NCI-H69 (cell line): ENCODE results near the gene MTG1.
A peak's percentile ranks its signal among the peaks of the same experiment; 100 is the strongest.
"Not testable (repeated sequence)": the region's sequence is repeated elsewhere in the genome, so short reads cannot be mapped to it uniquely, and the experiment has no call there.

ENCODE experiments used
- DNase-seq: peaks from one replicate; lab custom pipeline; 2025; lab: John Stamatoyannopoulos, UW

The MTG1 gene

DNA sequence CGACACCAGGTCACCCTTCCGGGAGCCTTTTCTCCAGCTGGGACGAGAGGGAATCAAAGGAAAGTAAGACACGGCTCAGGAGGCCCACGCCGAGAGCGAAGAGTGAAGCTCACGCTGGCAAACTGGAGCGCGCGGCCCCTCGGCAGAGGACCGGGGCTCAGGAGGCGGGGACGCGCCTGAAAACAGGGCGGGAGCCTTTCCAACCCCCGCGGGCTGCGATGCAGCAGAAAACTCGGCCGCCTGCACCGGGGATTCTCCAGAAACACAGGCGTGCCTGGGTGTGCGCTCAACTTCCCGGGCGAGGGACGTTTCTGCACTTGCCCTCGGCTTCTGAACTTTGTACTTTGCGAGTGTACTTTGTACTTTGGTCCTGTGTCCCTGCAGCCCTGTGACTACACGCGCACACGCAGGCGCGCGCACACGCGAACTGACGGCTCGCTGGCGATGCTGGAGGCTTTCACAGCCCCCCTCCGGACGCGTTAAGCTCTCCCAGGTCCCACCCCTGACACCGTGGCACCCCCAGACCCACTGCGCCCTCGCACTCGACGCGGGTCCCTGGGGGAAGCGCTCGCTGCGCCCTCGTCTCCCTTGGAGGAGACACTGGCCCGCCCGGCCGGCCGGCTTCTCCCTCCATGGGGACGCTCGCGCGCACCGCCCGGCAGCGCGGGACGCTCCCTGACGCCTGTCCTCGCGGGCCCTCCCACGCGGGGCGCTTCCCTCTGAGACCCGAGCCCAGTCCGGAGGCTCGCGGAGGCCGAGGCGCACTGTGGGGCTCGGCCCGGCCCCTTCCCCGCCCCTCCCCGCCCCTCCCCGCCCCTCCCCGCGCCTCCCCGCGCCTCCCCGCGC lies 15.5 kb upstream of the MTG1 start:
- peak; percentile 46 for DNase-seq

DNA sequence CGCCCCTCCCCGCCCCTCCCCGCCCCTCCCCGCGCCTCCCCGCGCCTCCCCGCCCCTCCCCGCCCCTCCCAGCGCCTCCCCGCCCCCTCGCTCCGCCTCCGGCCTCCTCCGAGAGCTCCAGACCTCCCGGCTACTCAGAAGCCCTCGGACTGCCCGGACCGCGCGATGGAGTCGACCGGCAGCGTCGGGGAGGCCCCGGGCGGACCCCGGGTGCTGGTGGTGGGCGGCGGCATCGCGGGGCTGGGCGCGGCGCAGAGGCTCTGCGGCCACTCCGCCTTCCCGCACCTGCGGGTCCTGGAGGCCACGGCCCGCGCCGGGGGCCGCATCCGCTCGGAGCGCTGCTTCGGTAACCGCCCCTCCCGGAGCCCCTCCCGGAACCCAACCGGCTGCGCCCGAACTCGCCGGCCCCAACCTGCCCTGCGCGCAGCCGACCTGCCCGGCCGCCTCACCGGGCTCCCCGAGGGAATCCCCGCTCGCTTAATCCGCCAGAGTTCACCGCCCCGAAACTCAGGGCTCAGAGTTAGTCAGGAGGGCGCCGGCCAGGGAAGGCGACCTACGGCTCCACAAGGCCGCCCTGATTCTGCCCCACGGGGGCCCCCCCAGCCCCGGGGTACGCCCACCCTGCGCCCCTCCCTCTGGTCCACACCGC lies 14.7 kb upstream of the MTG1 start, which contains the start of gene PAOX:
Gene PAOX (plus strand): TSS at position 111 of the 649 bp plus-strand sequence. CDS start 55 bp downstream, at position 166.
- DNase-seq, result peak; percentile 61

DNA sequence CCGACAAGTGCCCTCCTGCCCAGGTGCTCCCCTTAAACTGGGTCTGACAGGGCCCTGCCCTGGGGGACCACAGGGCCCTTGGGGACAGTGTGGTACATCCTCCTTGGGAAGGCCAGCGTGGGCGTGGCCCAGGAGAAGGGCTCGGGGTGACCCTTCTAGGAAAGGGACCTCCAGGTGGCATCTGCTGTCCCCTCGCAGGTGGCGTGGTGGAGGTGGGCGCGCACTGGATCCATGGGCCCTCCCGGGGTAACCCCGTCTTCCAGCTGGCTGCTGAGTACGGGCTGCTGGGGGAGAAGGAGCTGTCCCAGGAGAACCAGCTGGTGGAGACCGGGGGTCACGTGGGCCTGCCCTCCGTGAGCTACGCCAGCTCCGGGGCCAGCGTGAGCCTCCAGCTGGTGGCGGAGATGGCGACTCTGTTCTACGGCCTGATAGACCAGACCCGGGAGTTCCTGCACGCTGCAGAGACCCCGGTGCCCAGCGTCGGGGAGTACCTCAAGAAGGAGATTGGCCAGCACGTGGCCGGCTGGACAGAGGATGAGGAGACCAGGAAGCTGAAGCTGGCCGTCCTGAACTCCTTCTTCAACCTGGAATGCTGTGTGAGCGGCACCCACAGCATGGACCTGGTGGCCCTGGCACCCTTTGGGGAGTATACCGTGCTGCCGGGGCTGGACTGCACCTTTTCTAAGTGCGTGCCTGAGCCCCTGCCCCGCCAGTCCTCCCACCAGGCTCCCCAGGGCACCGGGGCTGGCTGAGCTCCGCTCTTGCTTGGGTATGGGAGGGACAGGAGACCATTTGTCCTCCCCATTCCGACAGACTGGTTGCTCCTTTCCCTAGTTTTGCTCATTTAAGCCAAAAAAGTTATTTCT lies 13.9 kb upstream of the MTG1 start:
- DNase-seq, result no peak

DNA sequence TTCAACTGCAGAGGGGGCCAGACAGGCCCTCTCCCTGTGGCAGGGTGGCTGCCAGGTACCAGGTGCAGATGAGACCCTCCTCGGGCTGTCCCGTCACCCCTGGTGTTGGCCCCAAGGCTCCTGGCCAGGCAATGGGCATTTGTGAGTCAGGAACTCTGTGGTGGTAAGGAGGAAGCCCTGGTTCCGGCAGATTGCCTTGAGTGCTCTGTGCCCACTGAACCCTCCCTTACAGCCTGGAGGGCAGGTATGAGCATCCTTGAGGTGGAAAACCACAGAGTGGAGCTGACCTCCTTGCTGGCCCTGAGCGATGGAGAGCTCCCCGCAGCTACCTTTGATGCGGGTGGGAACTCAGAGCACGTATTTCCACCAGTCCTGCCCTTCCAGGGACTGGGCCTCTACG lies 12.9 kb upstream of the MTG1 start:
- no peak for DNase-seq

DNA sequence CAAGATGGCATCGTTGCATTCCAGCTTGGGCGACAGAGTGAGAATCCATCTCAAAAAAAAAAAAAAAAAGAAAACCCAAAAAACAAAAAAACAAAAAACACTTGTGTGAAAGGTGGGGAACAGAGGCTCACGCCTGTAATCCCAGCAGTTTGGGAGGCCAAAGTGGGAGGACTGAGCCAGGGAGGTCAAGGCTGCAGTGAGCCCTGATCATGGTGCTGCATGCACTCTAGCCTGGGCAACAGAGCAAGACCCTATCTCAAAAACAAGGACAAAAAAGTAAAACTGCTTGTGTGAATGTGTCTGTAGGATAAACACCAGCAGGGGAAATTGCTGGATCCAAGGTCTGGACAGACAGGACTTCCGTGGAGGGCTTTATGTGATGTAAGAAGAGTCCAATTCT lies 10.4 kb upstream of the MTG1 start:
- no peak for DNase-seq

DNA sequence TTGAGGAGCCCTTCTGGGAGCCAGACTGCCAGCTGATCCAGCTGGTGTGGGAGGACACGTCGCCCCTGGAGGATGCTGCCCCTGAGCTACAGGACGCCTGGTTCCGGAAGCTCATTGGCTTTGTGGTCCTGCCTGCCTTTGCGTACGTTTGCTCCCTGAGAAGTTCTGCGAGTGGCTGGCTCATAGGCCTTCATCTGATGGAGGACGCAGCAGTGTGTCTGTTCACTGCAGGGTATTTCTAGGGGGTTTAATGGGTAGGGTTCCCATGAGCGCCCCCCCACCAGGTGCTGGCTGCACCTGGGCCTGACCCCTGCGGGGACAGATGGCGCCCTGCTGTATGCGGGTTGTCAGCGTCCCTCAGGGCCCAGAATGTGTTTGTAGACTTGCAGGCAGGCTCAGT lies 9.9 kb upstream of the MTG1 start:
- no peak for DNase-seq

DNA sequence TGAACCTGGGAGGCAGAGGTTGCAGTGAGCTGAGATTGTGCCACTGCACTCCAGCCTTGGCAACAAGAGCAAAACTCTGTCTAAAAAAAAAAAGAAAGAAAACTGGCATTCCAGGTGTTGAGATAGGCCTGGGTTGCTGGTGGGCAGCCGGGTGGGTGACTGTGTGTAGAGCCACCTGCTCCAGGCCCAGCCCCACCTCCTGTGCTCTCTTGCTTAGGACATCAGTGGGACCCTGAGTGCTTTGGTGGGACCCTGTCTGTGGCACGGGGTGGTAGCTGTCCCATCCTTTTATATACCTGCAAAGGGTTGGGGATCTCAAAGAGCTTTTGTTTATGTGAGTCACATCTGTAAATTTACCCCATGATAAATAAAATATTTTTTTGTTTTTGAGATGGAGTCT lies 8.7 kb upstream of the MTG1 start:
- no peak for DNase-seq

DNA sequence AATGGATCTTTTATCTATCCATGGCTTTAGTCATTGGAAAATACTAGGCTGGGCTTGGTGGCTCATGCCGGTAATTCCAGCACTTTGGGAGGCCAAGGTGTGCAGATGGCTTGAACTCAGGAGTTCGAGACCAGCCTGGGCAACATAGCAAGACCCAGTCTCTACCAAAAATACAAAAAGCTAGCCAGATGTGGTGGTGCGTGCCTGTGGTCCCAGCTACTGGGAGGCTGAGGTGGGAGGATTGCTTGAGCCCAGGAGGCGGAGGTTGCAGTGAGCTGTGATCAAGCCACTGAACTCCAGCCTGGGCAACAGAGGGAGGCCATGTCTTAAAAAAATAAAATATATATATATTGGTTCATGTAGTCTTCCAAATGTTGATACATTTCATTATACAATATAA lies 7.0 kb upstream of the MTG1 start:
- not testable (repeated sequence) for DNase-seq

DNA sequence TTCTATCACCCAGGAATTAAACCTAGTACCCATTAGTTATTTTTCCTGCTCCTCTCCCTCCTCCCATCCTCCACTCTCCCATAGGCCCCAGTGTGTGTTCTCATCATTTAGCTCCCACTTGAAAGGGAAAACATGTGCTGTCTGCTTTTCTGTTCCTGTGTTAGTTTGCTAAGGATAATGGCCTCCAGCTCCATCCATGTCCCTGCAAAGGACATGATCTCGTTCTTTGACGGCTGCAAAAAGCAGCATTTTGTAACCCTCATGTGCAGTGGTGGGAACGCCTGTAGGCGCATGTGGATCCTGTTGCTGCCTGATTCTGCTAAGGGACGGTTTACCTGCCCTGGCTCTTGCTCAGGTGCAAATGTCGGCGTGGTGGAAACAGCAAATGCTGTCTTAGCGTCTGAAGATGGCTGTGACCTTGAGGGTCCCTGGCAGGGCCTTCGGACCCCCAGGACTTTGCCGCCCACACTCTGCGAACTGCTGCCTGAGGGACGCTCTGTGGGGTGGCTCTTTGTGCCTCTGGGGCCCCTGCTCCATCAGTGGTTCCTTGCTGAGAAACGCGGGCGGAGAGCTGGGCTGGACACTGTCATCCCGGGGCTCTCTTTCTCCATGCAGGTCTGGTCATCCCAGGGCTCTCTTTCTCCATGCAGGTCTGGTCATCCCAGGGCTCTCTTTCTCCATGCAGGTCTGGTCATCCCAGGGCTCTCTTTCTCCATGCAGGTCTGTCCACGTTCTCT lies 5.6 kb upstream of the MTG1 start:
- DNase-seq, result peak; percentile 74

DNA sequence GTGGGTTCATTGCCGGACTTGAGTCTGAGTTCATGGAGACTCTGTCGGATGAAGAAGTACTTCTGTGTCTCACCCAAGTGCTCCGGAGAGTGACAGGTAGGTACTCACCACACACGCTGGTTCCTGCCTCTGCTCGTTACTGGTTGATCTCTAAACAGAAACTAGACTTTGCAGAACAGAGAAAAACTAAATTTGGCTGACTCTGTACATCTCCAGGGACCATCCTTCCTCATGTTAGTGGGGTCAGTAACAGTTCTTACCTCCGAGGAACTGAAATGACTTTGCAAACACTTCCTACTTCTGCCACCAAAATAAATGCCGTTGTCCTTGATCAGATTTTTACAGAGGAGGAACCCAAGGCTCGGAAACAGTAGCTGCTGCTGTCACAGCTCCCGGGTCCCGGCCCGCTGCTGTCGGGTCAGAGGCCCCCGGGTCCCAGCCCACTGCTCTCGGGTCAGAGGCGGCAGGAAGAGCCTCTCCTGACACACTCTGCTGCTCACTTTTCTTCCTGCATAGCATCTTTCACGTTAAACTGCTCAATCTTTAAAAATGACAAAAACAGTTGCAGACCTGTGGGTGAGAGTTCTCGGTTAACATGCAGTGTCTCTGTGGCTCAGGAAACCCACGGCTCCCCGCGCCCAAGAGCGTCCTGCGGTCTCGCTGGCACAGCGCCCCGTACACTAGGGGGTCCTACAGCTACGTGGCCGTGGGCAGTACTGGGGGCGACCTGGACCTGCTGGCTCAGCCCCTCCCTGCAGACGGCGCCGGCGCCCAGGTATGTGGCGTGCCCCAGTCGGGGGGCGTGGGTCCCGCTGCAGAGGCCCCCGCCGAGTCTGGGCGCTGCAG lies 4.8 kb upstream of the MTG1 start:
- DNase-seq, result peak; percentile 44

DNA sequence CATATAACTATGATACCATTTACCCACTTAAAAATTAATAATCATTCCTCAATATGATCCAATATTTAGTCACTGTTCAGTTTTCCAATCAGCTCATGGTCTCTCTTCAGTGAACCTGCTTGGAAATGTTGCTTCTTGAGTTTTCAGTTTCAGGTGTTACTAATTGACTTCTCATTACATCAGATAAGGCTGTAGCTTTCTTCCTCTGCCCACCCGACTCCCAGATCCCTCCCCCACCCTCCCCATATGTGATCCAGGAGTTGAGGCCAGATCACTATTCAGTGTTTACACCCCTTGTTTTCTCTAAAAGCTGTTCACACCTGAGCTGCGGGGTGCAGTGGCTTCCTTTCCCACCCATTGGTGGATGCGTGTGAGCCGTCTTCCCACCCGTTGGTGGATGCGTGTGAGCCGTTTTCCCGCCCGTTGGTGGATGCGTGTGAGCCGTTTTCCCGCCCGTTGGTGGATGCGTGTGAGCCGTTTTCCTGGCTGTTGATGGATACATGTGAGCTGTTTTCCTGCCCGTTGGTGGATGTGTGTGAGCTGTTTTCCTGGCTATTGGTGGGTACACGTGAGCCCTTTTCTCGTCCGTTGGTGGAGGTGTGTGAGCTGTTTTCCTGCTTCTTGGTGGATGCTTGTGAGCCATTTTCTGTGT lies 3.2 kb upstream of the MTG1 start:
- no peak for DNase-seq

DNA sequence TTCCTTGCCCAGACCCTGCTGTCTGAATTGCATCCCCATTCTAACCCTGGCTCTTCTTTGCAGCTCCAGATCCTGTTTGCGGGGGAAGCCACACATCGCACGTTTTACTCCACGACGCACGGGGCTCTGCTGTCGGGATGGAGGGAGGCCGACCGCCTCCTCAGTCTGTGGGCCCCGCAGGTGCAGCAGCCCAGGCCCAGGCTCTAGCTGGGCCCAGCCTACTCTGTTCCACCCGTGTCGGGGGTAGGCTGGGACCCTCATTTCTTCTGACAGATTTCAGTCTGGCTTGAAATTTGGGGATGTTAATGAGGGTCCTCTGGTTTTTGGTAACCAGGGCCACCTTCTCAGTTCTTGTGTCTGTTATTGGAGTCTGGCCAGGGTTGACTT lies 2.7 kb upstream of the MTG1 start:
- no peak for DNase-seq

DNA sequence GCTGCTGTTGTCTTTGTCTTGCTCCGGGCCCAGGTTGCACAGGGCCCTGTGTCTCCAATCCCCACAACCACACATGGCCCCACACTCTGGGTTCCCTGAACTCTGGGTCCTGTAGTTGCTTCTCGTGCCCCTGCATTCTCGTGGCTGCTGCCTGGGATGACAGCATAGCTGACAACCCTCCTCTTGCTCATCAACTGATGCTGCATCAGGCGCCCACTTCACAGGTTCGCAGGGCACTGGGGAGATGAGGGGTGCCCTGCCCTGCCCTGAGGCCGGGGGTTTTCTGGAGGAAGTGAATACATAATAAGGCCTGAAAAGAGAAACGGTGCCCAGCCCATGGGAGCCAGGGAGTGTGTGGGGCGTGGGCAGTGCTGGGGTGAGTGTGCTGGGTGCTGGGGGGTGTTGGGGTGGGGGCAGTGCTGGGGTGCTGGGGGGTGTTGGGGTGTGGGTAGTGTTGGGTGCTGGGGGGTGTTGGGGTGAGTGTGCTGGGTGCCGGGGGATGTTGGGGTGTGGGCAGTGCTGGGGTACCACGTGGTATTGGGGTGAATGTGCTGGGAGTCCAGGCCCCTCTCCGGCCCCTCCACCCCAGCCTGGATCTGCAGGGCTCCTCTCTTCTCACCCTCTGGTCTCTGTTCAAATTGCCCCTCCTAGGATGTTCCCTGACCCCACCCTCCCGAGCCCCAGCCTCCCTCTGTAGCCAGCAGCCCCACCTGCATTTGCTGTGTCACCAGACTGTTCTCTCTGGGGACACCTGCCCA lies 2.0 kb upstream of the MTG1 start:
- DNase-seq, result no peak

DNA sequence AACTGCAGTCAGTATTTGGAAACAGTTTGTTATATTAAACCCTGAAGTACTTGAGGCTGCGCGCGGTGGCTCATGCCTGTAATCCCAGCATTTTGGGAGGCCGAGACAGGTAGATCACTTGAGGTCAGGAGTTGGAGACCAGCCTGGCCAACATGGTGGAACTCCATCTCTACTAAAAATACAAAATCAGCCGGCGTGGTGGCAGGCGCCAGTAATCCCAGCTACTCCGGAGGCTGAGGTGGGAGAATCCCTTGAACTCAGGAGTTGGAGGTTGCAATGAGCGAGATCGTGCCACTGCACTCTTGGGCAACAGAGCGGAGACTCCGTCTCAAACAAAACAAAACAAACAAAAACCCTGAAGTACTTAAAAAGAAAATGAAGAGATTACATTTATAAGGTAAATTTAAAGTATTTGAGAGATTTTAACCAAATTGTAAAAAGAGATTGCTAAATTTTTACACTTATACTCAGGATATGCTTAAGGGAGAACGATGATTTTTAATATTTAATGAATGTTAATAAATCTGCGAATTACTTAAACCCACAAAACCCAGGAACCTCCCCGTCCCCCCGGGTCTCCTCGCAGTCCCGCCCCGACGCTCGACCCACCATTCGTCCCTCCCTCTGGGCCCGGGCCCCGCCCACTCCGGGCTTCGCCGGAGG lies 425 bp upstream of the MTG1 start:
- no peak for DNase-seq

DNA sequence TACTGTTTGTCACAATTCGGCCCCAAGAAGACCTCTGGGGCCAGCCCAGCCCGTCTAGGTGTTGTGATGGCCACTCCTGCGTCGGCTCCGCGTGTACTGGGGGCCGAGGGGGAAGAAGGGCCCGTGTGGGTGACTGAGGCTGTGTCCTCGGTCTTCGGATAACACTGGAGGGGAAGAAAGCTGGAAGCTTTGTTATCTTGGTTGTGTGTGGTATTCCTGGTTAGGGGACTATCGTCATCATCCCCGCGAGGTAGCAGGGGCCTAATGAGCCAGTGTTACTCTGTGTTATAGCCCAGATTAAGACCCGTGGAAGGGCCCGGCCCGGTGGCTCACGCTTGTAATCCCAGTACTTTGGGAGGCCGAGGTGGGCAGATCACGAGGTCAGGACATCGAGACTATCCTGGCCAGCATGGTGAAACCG lies 854 bp downstream of the MTG1 start:
- DNase-seq, result no peak

DNA sequence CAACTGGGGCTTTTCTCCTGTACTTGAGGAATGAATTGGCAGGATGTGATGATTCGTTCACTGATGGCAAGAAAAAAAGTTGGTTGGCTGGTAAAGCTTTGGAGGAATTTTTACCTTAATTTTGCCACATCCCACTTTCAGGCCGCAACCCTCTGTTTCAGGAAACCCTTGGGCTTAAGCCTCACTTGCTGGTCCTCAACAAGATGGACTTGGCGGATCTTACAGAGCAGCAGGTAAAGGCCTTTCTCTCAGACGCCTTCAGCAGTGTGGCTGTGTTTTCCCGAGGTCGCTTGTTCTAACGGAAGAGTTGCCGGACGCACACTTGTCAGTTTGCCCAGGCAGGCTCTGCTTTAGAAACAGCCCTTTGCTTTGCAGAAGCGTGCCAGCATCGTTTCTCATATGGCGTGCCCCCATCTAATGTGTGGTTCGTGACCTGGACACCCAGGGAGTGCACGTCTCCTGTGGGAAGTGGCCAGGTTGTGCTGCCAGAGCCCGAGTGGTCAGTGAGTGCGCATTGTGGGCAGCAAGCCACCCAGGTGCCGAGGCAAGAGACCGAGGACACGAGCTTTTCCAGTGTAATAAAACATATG lies 2.2 kb downstream of the MTG1 start:
- DNase-seq, result no peak

DNA sequence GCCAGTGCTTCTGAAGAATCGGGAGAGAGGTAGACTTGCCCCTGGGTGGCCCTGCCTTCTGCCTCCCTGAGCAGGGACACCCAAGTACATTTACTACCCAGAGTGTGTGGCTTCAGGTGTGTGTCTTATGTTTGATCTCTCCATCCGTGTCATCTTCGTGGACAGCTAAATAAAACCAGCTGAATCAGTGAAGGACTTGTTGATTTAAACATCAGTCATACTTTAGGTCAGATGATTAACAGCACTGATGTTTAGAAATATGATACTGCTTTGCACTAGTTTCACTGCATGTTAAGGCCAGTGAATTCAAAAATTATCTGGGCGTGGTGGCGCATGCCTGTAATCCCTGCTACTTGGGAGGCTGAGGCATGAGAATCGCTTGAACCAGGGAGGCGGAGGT lies 4.0 kb downstream of the MTG1 start:
- DNase-seq, result no peak

DNA sequence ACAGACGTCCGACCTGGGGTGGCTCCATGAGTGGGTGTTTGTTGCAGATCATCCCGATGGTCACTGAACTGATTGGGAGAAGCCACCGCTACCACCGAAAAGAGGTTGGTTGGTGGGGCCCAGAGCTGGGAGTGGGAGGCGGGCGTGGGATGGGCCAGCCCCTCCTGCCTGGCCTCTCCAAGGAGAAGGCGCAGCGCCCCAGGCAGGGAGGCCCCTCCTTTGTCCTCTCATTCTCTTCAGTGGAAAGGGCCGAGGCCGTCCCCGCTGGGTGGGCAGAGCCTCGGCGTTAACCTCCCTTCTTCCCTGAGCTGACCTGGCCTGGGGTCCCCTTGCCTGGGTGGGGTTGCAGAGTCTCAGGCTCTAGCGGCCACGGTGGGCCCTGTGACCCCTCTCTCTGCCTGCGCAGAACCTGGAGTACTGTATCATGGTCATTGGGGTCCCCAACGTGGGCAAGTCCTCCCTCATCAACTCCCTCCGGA lies 5.2 kb downstream of the MTG1 start:
- DNase-seq, result no peak
